ENCODE measurements around the gene DOCK3.

The DOCK3 gene

GRCh38 chr3:50714946-50715345 lies 40.2 kb downstream of the DOCK3 start:
- ATAC-seq: no peak
- TF ChIP-seq ZC3H10 (CRISPR knock-in tag; IDR thresholded peaks at IDR 0.05) (no peak), ZNF565 (CRISPR knock-in tag; conservative IDR thresholded peaks at IDR 0.05; ENCODE audit: low read depth) (no peak), SNAI2 (CRISPR knock-in tag; IDR thresholded peaks at IDR 0.05) (no peak), ESRRG (CRISPR knock-in tag; IDR thresholded peaks at IDR 0.05) (no peak), BACH2 (CRISPR knock-in tag; IDR thresholded peaks at IDR 0.05; ENCODE audit: borderline replicate concordance) (no peak), CSDC2 (CRISPR knock-in tag; IDR thresholded peaks at IDR 0.05) (no peak), TCF4 (CRISPR knock-in tag; IDR thresholded peaks at IDR 0.05; ENCODE audit: borderline replicate concordance) (no peak), TSHZ2 (CRISPR knock-in tag; IDR thresholded peaks at IDR 0.05) (no peak), PATZ1 (CRISPR knock-in tag; IDR thresholded peaks at IDR 0.05; ENCODE audit: borderline replicate concordance) (no peak), RARB (CRISPR knock-in tag; IDR thresholded peaks at IDR 0.05) (no peak), CSRNP3 (CRISPR knock-in tag; IDR thresholded peaks at IDR 0.05) (no peak), ZFP3 (CRISPR knock-in tag; IDR thresholded peaks at IDR 0.05) (no peak)

GRCh38 chr3:50724831-50725230 lies 50.1 kb downstream of the DOCK3 start:
- ATAC-seq: no peak
- TF ChIP-seq POU6F1 (CRISPR knock-in tag; IDR thresholded peaks at IDR 0.05; ENCODE audit: borderline replicate concordance, low read depth) (no peak), TOX (CRISPR knock-in tag; IDR thresholded peaks at IDR 0.05; ENCODE audit: borderline replicate concordance) (no peak), TCF4 (CRISPR knock-in tag; IDR thresholded peaks at IDR 0.05; ENCODE audit: borderline replicate concordance) (no peak), CREB5 (CRISPR knock-in tag; IDR thresholded peaks at IDR 0.05; ENCODE audit: low read depth) (no peak), ZNF565 (CRISPR knock-in tag; conservative IDR thresholded peaks at IDR 0.05; ENCODE audit: low read depth) (no peak), RARB (CRISPR knock-in tag; IDR thresholded peaks at IDR 0.05) (no peak), OSR1 (CRISPR knock-in tag; IDR thresholded peaks at IDR 0.05) (no peak), BACH2 (CRISPR knock-in tag; IDR thresholded peaks at IDR 0.05; ENCODE audit: borderline replicate concordance) (no peak), CSRNP3 (CRISPR knock-in tag; IDR thresholded peaks at IDR 0.05) (no peak), ZFP3 (CRISPR knock-in tag; IDR thresholded peaks at IDR 0.05) (no peak), SNAI2 (CRISPR knock-in tag; IDR thresholded peaks at IDR 0.05) (no peak), ZC3H10 (CRISPR knock-in tag; IDR thresholded peaks at IDR 0.05) (no peak)

GRCh38 chr3:50734985-50735384 lies 60.3 kb downstream of the DOCK3 start:
- no peak for ATAC-seq
- TF ChIP-seq GLIS3 (CRISPR knock-in tag; IDR thresholded peaks at IDR 0.05) (no peak), OSR1 (CRISPR knock-in tag; IDR thresholded peaks at IDR 0.05) (no peak), ZFP30 (CRISPR knock-in tag; IDR thresholded peaks at IDR 0.05) (no peak), TCF4 (CRISPR knock-in tag; IDR thresholded peaks at IDR 0.05; ENCODE audit: borderline replicate concordance) (no peak), BACH2 (CRISPR knock-in tag; IDR thresholded peaks at IDR 0.05; ENCODE audit: borderline replicate concordance) (no peak), ARNTL (CRISPR knock-in tag; IDR thresholded peaks at IDR 0.05; ENCODE audit: borderline replicate concordance, low read depth) (no peak), POU6F1 (CRISPR knock-in tag; IDR thresholded peaks at IDR 0.05; ENCODE audit: borderline replicate concordance, low read depth) (no peak)
